22Rv1 (cell line): ENCODE measurements around the gene SRC.

Source experiments
- H3K27ac ChIP-seq: fragments of 450-650 bp; 2 replicates; pipeline ENCODE4 v1.5.1; 2017
- CTCF ChIP-seq: fragments of 450-650 bp; IDR thresholded peaks from 2 replicates; pipeline ENCODE4 v1.5.1; 2017; ENCODE audit warnings: mild to moderate bottlenecking
- ZFX ChIP-seq: fragments of 450-650 bp; IDR thresholded peaks from 2 replicates; pipeline ENCODE4 v1.6.1; 2017; ENCODE audit warnings: antibody characterized with exemption, borderline replicate concordance

Gene SRC

GRCh38 chr20:37375227-37375626 is 29.3 kb downstream of the SRC start:
- no peak for TF ChIP-seq ZFX
- TF ChIP-seq CTCF, result no peak
- H3K27ac ChIP-seq, result no peak overlapping the region

GRCh38 chr20:37376324-37376723 is 30.4 kb downstream of the SRC start:
- no peak overlapping the region for H3K27ac ChIP-seq
- TF ChIP-seq ZFX (no peak), CTCF (no peak)

GRCh38 chr20:37376791-37377190 is 30.9 kb downstream of the SRC start:
- TF ChIP-seq CTCF, result no peak
- TF ChIP-seq ZFX, result no peak
- no peak overlapping the region for H3K27ac ChIP-seq

- H3K27ac ChIP-seq, result no peak overlapping the region
- TF ChIP-seq CTCF, result no peak
- TF ChIP-seq ZFX, result no peak
Measured at GRCh38 chr20:37377346-37378081, 31.6 kb downstream of the SRC start.

GRCh38 chr20:37378420-37378784 is 32.5 kb downstream of the SRC start:
- no peak overlapping the region for H3K27ac ChIP-seq
- TF ChIP-seq ZFX, result no peak
- no peak for TF ChIP-seq CTCF

- no peak overlapping the region for H3K27ac ChIP-seq
- TF ChIP-seq CTCF, result no peak
- no peak for TF ChIP-seq ZFX
Measured at GRCh38 chr20:37378785-37379598, 33.1 kb downstream of the SRC start.
